HG03442 (cell line): ENCODE data around the gene FRRS1L.
"Not testable (repeated sequence)": the region's sequence is repeated elsewhere in the genome, so short reads cannot be mapped to it uniquely, and the experiment has no call there.

ENCODE experiments used
- ATAC-seq: cut with Tn5 transposase; IDR thresholded peaks from one replicate; pipeline ENCODE4 v1.9.1; 2021; ENCODE audit warnings: mild to moderate bottlenecking, moderate library complexity; ENCODE audit not compliant: unreplicated experiment

Gene FRRS1L

DNA sequence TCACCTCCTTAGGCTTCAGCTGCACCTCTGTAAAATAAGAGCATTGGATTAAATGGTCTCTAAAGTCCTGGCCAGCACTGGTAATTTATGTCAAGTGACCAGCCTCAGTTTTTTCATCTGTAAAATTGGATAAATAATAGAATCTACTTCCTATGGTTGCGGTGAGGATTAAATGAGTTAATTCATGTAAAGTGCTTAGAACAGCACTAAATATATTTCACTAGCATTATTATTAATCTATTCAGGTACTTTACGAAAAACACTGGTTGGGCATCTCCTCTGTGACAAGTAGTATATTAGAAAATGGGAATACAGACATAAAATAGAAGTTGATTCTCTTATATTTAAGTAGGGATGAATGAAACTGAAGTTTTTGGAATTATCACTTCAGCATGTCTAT lies 33.5 kb downstream of the FRRS1L start:
- ATAC-seq, result no peak

DNA sequence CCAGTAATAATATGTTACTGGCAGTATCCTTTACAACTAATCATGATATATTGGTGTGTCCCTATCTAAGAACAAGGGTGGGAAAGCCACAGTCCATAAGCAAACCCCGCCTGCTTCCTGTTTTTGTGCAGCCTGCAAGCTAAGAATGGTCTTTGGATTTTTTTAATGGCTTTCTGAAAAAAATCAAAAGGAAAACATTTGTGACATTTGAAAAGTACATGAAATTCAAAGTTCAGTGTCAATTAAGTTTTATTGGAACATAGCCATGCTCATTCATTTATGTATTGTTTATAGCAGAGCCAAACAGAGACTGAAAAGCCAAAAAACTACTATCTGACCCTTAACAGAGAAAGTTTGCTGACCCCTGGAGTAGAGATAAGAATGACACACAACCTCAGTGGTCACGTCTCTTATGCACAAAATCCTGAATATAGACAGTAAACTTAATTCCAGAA lies 34.5 kb downstream of the FRRS1L start:
- ATAC-seq, result no peak

DNA sequence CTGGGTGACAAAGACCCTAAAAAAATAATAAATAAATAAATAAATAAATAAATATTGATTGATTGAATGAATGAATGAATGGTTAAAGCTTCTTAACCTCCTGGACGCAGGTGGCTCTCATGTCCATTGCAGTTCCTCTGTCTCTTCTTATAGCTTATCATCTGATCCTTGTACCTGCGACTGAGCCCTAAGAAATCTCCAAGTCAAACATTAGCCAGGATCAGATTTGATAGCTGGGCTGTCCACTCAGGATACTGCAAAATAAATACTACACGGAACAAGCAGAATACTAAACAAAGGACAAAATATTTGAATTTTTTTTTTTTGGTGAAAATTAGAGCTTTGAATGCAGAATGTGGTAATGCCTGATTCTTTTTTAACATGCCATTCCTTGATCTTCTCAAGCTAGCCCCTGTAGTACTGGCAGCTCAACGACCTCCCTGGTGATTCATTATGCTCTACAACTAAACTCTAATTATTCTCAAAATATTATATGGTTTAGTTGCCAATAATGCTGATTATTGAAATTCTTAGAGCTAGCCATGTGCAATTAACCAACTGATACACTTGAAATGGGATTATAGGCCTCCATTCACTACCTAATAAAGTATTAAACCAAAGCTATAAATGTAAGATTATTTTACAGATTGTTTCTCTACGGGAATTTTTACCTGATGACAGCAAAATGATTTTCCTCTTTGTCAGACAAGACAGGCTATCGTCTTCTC lies 37.4 kb downstream of the FRRS1L start:
- ATAC-seq, result no peak

DNA sequence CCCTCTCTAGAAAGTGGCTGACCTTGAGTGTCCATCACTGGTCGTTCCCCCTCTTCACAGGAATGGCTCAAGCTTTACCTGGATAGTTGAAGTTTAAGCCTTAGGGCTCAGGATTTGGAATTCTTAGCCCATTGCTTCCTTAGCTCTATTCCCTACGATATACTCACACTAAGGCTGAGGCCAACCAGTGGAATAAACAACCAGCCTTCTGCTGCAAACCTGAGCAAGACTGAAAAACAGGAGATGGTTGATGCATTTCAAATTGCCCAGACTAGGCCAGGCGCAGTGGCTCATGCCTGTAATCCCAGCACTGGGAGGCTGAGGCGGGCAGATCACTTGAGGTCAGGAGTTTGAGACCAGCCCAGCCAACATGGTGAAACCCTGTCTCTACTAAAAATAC lies 40.4 kb downstream of the FRRS1L start:
- ATAC-seq, result not testable (repeated sequence)

DNA sequence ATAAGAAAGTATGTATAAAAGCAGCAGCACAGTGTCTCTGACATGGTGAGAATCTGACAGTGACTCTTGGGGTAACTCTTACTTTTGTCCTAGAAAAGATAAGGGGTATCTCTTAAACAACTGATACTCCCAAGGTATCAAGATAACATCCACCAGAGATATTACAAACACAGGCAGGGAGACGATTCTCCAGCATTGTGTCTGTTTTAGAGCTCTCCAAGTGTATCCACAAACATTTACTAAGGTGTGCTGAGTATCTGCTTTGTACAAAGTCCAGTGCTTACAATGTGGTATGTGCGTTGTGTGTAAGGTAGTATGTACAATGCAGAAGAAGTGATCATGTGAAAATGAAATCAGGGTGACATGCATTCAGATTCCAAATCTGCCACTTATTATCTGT lies 42.9 kb downstream of the FRRS1L start:
- ATAC-seq, result no peak

DNA sequence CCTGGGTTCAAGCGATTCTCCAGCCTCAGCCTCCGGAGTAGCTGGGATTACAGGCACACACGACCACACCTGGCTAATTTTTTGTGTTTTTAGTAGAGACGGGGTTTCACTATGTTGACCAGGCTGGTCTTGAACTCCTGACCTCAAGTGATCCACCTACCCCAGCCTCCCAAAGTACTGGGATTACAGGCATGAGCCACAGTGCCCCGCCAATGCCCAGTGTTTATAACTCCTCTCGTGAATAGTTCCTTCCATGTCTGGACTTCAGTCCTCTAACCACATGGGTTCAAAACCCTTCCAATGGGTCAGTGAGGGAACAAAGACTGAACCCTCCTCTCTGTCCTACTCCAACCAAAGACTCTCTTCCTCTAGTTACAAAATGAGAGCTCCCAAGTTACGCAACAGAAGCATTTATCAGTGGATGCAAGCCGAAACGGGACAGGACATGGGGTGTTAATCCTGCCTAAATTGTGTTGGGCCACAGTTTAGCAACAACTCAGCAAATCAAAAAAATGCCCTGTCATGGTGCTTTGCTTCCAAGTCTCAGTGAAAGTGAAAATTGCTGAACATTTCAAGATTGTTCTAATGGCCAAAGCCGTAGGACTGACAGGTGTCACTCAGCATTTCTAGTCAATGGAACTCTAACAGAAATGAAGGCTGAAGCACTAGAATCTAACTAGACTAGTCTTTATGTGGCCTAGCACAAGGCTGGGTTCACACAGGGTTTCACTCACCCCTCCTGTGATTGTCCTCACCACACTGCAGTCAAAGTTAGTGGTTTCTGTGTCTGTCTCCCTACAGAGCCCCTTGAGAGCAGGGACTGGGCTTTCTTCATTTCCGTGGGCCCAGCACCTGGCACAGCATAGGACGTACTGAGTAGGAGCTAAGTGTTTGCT lies 44.1 kb downstream of the FRRS1L start:
- ATAC-seq, result peak; percentile 26

DNA sequence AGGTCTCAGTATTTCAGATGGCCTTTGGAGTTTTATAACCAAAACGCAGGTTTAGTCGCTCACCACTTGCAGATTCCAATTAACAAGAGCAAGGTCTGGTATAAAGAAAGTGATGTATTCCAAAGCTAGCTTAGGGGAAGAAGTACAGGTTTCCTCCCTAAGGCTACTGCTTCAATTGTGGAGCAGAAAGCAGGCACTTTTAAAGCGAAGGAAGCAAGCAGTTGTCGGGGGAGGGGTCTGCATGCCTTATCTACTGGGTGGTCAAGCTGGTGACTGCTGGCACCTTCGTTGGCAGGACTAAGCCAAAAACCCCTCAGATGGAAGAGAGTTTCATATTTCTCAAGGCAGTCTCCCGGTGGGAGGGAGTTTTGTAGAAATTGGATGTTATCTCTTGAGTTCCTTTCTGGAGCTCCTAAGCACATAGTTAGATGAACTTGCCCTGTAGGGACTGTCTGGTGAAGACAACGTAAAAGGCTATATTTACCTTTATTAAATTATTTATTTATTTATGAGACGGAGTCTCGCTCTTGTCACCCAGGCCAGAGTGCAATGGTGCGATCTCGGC lies 45.7 kb downstream of the FRRS1L start:
- ATAC-seq, result no peak

DNA sequence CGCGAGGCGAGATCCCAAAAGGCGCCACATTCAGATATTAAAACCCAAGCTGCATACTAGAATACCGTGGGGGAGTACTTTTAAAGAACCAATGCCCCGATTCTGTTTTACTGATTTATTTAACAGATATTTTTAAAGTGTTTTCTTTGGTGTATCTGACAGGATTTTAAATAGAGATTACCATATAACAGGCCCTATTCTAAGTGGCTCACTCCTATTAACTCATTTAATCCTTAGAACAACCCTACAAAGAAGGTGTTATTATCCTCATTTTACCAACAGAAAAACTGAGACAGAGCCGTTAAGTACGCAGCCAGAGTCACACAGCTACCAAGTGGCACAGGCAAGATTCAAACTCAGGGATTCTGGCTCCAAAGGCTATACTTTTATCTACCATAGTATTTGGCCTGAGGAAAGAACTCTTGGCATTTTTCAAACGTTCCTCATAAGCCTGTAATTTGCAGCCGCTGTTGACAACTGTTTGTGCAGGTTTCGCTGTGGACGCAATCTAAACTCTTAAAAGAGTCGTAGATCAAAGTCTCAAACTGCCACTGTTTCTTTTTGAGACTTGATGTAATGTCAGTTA lies 46.8 kb downstream of the FRRS1L start:
- no peak for ATAC-seq

DNA sequence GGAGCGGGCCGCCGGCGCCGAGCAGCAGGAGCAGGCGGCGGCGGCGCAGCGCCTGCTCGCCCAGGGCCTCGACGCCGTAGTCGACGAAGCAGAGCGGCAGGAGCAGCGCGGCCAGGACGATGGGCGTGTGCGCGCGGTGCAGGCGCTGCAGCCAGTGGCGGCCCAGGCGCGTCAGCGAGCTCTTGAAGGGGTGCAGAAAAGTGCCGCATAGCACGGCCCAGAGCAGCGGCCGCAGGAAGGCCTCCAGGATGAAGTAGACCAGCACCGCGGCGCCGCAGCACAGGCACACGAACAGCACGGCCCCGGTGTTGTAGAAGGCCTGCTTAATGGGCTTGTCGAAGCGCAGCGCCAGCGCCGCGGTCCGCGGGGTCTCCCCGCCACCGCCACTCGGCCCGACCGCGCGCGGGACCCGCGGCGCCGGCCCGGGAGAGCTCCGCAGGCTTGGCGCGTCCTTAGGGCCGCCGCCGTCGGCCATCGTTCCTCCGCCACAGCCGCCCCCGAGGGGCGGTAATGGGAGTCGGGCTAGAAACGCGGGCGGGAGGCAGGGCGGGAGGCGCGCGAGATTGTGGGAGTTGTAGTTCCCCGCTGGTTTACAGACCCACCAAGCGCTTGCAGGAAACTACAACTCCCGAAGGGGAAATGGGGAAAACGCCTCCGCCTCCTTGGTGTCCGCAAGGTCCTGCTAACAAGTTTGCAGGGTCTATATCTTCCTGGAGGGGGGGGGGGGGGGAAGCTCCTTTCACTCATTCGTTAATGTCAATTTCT lies 47.4 kb downstream of the FRRS1L start, which contains the start of gene TMEM245:
TMEM245 (minus strand) TSS at position 509 of the 765 bp plus-strand sequence; CDS start at position 475, 34 bp downstream.
- ATAC-seq, result peak; percentile 88

DNA sequence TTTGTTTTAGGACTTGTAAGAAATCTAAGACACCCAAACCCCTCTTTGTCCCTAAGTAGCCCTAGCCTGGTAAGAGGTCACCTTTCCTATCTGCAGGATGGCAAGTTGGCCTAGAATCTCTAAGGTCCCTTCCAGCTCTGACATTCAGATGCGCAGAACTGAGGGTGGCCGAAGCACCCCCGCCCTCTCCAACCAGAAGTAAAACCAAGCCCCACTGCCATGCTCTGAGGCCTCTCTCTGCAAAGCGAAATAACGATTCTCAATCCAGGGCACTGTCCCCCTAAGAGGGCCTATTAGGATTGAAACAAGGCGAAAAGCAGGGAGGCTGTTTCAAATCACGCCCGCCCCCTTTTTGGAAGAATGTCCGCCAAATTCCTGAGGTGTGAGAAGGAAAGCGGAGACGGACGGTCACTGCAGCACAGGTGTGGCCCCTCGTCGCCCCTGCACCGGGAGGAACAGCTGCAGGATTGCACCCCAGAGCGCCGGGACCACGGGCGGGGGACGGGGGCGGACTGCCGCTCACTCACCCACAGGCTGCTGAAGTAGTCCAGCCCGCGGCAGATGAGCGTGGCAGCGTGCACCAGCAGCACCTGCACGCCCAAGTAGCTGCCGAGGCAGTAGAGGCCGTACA lies 48.1 kb downstream of the FRRS1L start:
- no peak for ATAC-seq

DNA sequence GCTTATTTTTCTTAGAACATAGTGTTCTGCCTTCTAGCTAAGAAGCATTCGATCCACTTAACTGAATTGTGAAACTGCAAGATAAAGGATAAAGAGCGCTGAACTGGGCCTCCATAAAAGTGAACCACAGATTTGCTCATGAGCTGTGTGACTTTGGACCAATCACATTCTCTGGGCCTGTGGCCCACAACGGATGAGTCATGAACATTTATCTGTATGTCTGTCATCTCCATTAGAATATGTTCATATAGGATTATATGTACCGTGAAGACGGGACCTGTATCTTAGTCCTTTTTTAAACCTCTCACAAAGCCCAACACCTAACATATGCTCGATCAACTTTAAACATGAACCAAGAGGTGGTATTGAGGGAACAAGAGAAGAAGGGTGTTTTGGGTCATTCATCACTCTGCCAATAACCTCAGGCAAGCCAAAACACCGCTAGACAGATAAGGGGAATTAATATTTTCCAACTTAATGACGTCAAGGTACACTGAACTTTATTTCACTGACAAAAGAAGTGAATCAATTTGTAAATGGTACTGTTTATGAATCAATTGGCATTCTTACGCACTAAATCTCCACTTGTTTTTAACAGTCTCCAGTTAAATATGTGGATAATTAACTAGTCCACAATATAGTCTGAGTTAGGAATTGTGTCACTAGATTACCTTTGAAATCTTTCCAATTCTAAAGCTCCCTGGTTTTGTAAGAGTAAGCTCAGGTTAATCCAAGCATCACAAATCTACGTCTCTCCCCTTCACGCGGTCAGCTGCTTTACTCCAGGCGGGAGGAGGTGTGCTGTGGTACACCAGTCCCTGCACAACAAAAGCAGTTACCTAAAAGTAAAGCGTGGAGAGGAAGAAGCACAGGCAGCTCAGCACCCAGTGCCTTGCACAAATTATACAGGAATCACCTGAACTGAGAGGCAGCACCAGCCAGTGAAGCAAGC lies 48.9 kb downstream of the FRRS1L start:
- ATAC-seq, result no peak

DNA sequence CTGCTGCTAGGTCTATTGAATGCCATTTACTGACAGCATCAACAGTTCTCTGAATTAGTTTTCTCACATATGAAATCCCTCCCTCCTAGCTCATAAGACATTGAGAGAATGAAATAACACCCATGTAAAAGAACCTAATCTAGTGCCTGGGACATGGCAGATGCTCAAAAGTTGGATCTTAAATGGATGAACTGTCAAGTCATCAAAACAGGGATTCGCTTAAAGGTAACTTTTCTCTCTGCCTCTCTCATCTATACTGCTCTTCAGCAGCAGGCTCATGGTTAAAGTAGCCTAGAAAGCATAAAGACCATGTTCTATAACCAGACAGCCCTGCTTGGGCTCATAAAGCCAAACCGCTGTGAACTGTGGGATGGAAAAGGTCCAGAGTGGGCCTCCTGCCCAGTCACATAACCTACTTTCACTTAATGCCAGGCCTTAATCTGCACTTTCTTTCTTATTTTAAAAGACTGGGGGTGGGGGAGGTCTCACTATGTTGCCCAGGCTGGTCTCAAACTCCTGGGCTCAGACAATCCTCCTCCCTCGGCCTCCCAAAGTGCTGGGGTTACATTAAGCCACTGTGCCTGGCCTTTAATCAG lies 51.0 kb downstream of the FRRS1L start:
- no peak for ATAC-seq

DNA sequence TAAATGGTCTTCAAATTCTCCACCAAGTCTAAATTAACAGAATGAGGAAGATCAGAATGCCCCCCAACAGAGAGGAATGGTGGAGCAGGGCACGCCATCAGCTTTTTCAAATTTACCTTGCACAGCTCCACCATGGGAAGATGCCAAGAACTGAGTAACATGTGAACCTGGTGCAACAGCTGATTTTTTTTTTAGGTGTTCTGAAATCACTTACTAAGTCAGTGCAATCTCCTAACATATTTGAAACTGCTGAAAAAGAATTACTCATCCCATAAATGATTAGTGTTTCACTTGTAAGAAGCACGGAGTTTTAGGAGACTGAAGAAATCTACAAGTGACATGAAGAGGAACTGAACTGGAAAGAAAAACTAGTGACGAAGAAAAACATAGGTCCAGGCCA lies 52.4 kb downstream of the FRRS1L start:
- ATAC-seq, result no peak

DNA sequence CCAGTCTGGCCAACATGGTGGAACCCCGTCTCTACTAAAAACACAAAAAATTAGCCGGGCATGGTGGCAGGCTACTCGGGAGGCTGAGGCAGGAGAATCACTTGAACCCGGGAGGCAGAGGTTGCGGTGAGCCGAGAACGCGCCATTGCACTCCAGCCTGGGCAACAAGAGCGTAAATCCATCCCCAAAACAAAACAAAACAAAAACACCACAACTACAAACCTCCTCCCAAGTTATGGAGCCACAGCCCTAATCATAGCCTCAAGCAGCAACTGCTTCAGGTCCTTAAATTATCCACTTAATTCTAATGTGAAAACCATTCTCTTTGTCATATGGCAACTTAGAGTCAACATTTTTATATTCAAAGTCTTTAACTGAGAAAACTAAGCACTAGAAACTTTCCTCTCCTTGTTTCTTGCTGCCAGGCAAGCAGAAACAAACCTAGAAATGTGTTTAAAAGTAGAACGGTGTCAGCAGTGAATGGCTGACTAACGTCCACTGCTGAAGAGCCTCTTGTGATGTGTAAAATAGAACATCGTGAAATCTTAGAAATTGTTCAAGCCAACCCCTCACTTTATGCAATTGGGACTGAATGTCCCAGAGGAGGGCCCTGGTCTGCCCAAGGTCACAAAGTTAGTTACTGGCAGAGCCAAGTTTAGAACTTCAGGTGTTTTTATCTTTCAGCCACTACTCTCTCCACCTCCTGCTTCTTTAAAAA lies 53.0 kb downstream of the FRRS1L start:
- ATAC-seq, result no peak

DNA sequence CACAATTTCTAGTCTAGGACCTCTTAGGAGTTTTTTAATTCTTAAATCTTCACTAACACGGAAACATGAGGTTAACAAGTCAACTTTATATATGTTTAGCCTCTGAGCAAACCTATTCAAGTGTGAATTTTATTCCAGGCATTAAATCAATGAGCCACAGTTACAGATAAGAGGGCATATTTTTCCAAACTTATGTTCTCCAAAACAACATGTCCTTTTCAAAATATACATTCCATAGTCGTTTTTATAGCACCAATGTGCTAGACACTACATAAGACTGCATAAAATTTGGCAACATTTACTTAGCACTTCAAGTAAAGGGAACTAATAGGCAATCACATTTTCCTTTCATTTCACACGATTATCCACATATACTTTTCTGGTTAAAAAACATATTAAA lies 53.8 kb downstream of the FRRS1L start:
- no peak for ATAC-seq

DNA sequence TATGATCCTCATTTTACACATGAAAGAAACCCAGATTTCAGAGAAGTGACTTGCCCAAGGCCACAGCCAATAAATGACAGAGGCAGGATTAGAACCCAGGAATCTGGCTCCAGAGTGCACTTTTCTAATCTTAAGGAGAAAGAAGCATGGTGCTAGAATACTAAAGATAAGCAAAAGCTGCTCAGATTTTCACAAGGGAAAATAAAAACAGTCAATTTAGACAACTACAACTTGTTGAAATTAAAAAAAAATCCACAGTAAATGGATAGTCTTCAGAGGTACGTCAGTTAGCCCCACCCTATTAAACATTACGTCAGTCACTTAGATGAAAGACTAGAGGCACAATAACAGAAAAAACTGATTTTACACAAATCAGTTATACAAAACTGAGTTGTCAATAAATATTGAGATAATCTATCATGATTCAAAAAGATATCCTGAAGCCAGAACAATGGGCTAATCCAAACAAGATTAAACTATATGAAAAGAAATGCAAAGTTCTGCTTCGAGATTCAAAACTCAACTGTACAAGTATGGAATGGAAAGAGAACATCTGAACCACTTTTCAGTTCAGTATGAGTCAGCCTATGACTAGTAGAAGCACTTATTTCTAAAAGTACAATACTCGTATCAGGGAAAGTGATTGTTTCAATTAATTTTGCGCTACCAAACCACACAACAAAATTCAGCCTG lies 56.6 kb downstream of the FRRS1L start:
- peak; percentile 88 for ATAC-seq

DNA sequence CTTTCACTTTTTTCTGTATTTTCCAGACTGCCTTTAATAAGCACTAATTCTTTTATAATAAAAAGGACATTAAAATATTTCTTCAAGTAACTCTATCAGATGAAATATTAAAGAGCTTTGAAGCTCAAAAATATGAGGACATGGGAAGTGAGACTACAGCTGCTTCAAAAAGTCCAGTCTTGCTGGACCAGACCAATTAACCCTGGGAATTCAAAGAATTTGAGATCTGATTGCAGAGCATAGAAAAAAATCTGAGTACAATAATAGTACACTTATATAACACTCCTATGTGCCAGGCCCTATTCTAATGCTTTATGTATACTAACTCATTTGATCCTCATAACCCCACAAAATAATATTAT lies 57.1 kb downstream of the FRRS1L start:
- ATAC-seq, result no peak
